Uterus (tissue), 4 donors: Measurements from ENCODE around the gene SEMA4C. TPM values are rescaled to one million over a fixed set of nuclear protein-coding genes. Genes with fewer than 3 reads are reported as not detected.
A peak's percentile ranks its signal among the peaks of the same experiment; 100 is the strongest.

Experiments used
- DNase-seq, 2 donors: peaks; one replicate each; pipeline ENCODE4 v3.0.0-alpha.2; 2019 to 2020
- H3K27ac ChIP-seq, 2 donors: fragments of 200-600 bp; sonication (generic); 1 replicate in 1 of 2; 2 replicates in 1 of 2; pipeline ENCODE4 v1.5.1; 2016 to 2018
- H3K27me3 ChIP-seq, 2 donors: fragments of 200-600 bp; sonication (generic); one replicate each; pipeline ENCODE4 v1.5.1; 2018 to 2019; ENCODE audit warnings: control low read depth in 1 of 2
- H3K36me3 ChIP-seq, 2 donors: fragments of 200-600 bp; sonication (generic); one replicate each; pipeline ENCODE4 v1.5.1; 2019; ENCODE audit warnings: control low read depth in 1 of 2
- H3K4me1 ChIP-seq, 2 donors: fragments of 200-600 bp; sonication (generic); one replicate each; pipeline ENCODE4 v1.5.1; 2018 to 2019; ENCODE audit warnings: control low read depth in 1 of 2
- H3K4me3 ChIP-seq, 2 donors: fragments of 200-600 bp; sonication (generic); 1 replicate in 1 of 2; 2 replicates in 1 of 2; pipeline ENCODE4 v1.5.1; 2018 to 2019; ENCODE audit warnings: mild to moderate bottlenecking in 1 of 2
- H3K9me3 ChIP-seq, 2 donors: fragments of 200-600 bp; sonication (generic); one replicate each; pipeline ENCODE4 v1.5.1; 2019; ENCODE audit warnings: control low read depth in 1 of 2
- CTCF ChIP-seq, 4 experiments: fragments of 200-600 bp in 2 of 4; fragments of 450-650 bp in 2 of 4; sonication (generic) in 2 of 4; IDR thresholded peaks; one replicate each; pipeline ENCODE4 v1.5.1; 2016 to 2019; ENCODE audit warnings: antibody characterized with exemption in 4 of 4, mild to moderate bottlenecking in 2 of 4, moderate library complexity in 1 of 4
- POLR2A ChIP-seq, 2 donors: fragments of 450-650 bp; IDR thresholded peaks; one replicate each; pipeline ENCODE4 v1.6.1; 2016; ENCODE audit warnings: antibody characterized with exemption in 2 of 2, mild to moderate bottlenecking in 1 of 2, moderate library complexity in 1 of 2
- intact Hi-C: fragments of 100-400 bp; cut with DNase I; formaldehyde crosslinking; loops from one replicate; pipeline ENCODE4 v1.15.1; 2023; ENCODE audit warnings: low total_unique reads
- total RNA-seq, 4 donors: library from RNA; depleted of rRNA in 3 of 4; stranded (reverse); fragments of >200 nt in 3 of 4; gene quantifications; one replicate each; pipeline versions ENCODE4 v1.1.0 to v1.2.4, GENCODE V29; 2014 to 2023
- donor health status: DM: yes; HTN: yes; CAD: no.

The SEMA4C gene
- total RNA-seq, 4 donors from 2014 or later = 31.8 to 117 (median 61.7) TPM

- H3K27ac ChIP-seq = peak overlapping the region in 1 of 2 donors; percentile 6
- DNase-seq = no peak
These were observed 46.3 kb upstream of the SEMA4C start for GRCh38 chr2:96916156-96916630.

GRCh38 chr2:96914332-96914731 lies 44.5 kb upstream of the SEMA4C start:
- H3K4me3 ChIP-seq = no peak overlapping the region
- H3K9me3 ChIP-seq = no peaks in the 10 kb centered on the region
- DNase-seq = peak in 1 of 2 donors; percentile 53
- H3K36me3 ChIP-seq = no peaks in the 10 kb centered on the region
- H3K27ac ChIP-seq = peak overlapping the region; percentile 65 to 72
- peaks cover 0 to 5% of the 10 kb centered on the region in 2 donors for H3K4me1 ChIP-seq
- no peak for TF ChIP-seq CTCF (IDR thresholded peaks at IDR 0.05)
- TF ChIP-seq POLR2A (IDR thresholded peaks at IDR 0.05) = no peak
- intact Hi-C loops = loop anchor here (5.0 kb wide), 1 partner anchor 38 kb away; no protein-coding TSS in a partner anchor
- H3K27me3 ChIP-seq = no peaks in the 10 kb centered on the region

More at GRCh38 chr2:96916156-96916630, 46.3 kb upstream of the SEMA4C start:
- Histone ChIP-seq H3K27me3 (no peaks in the 10 kb centered on the region), H3K36me3 (no peaks in the 10 kb centered on the region), H3K9me3 (no peaks in the 10 kb centered on the region), H3K4me1 (peaks cover 0 to 5% of the 10 kb centered on the region in 2 donors), H3K4me3 (no peak overlapping the region)
- intact Hi-C loops = no loop called here
- TF ChIP-seq CTCF (IDR thresholded peaks at IDR 0.05) (peak in 2 of 4 experiments; percentile 30 to 46), POLR2A (IDR thresholded peaks at IDR 0.05) (no peak)

- H3K27me3 ChIP-seq = no peaks in the 10 kb centered on the region
- no peak overlapping the region for H3K4me3 ChIP-seq
- no peaks in the 10 kb centered on the region for H3K9me3 ChIP-seq
- TF ChIP-seq POLR2A (IDR thresholded peaks at IDR 0.05) = no peak
- no peak for TF ChIP-seq CTCF (IDR thresholded peaks at IDR 0.05)
- intact Hi-C loops = loop anchor here (5.0 kb wide), 1 partner anchor 39 kb away; no protein-coding TSS in a partner anchor
- no peak for DNase-seq
- H3K36me3 ChIP-seq = no peaks in the 10 kb centered on the region
- H3K4me1 ChIP-seq = peaks cover 0 to 5% of the 10 kb centered on the region in 2 donors
- peak overlapping the region; percentile 65 to 72 for H3K27ac ChIP-seq
These were observed 43.7 kb upstream of the SEMA4C start for GRCh38 chr2:96913398-96914202.

- H3K36me3 ChIP-seq = no peaks in the 10 kb centered on the region
- TF ChIP-seq POLR2A (IDR thresholded peaks at IDR 0.05) = no peak
- H3K9me3 ChIP-seq = no peaks in the 10 kb centered on the region
- no peak overlapping the region for H3K4me3 ChIP-seq
- no peak for DNase-seq
- H3K27ac ChIP-seq = peak overlapping the region; percentile 65 to 72
- no peaks in the 10 kb centered on the region for H3K27me3 ChIP-seq
- intact Hi-C loops = loop anchor here (5.0 kb wide), 1 partner anchor 39 kb away; no protein-coding TSS in a partner anchor
- H3K4me1 ChIP-seq = peaks cover 0 to 5% of the 10 kb centered on the region in 2 donors
These were observed 43.2 kb upstream of the SEMA4C start for GRCh38 chr2:96913117-96913397.

GRCh38 chr2:96912346-96913116 lies 42.7 kb upstream of the SEMA4C start:
- Histone ChIP-seq H3K9me3 (no peaks in the 10 kb centered on the region), H3K4me1 (peaks cover 0 to 5% of the 10 kb centered on the region in 2 donors), H3K27ac (peak overlapping the region; percentile 65 to 72), H3K4me3 (no peak overlapping the region), H3K36me3 (no peaks in the 10 kb centered on the region), H3K27me3 (no peaks in the 10 kb centered on the region)
- TF ChIP-seq CTCF (IDR thresholded peaks at IDR 0.05) (no peak), POLR2A (IDR thresholded peaks at IDR 0.05) (no peak)
- intact Hi-C loops = loop anchor here (5.0 kb wide), 1 partner anchor 40 kb away; no protein-coding TSS in a partner anchor
- no peak for DNase-seq
